H9 (cell line): ENCODE measurements around the gene RPL36A. TPM values are rescaled to one million over a fixed set of nuclear protein-coding genes. Genes with fewer than 3 reads are reported as not detected.

ENCODE experiments used
- DNase-seq: peaks from one replicate; pipeline ENCODE4 v3.0.0-alpha.2; 2017
- H2AFZ ChIP-seq: one replicate; pipeline ENCODE4 v1.6.1; 2013; ENCODE audit warnings: mild to moderate bottlenecking, low read length, control low read depth, moderate library complexity
- H2AK5ac ChIP-seq: 2 replicates; pipeline ENCODE4 v1.6.1; 2013; ENCODE audit warnings: low read length, control low read depth, mixed read lengths; ENCODE audit not compliant: insufficient read length
- H2BK120ac ChIP-seq: one replicate; pipeline ENCODE4 v1.6.1; 2013; ENCODE audit warnings: low read depth, mild to moderate bottlenecking, low read length, control low read depth, inconsistent platforms; ENCODE audit not compliant: poor library complexity, severe bottlenecking
- H2BK12ac ChIP-seq: 2 replicates; pipeline ENCODE4 v1.6.1; 2013; ENCODE audit warnings: low read length, control low read depth, mixed read lengths, low read depth; ENCODE audit not compliant: insufficient read length
- H2BK15ac ChIP-seq: 2 replicates; pipeline ENCODE4 v1.6.1; 2013; ENCODE audit warnings: low read depth, low read length, control low read depth
- H2BK20ac ChIP-seq: one replicate; pipeline ENCODE4 v1.6.1; 2013; ENCODE audit warnings: low read depth, mild to moderate bottlenecking, low read length, control low read depth, inconsistent platforms; ENCODE audit not compliant: poor library complexity, severe bottlenecking
- H2BK5ac ChIP-seq: 2 replicates; pipeline ENCODE4 v1.6.1; 2013; ENCODE audit warnings: low read length, control low read depth, mixed read lengths; ENCODE audit not compliant: insufficient read length
- H3K14ac ChIP-seq: 2 replicates; pipeline ENCODE4 v1.6.1; 2013; ENCODE audit warnings: low read length, control low read depth; ENCODE audit not compliant: insufficient read depth
- H3K18ac ChIP-seq: 2 replicates; pipeline ENCODE4 v1.6.1; 2013; ENCODE audit warnings: low read depth, mild to moderate bottlenecking, mixed read lengths, low read length, control low read depth; ENCODE audit not compliant: insufficient read length
- H3K23ac ChIP-seq: 2 replicates; pipeline ENCODE4 v1.6.1; 2013; ENCODE audit warnings: low read length, control low read depth, mixed read lengths, low read depth; ENCODE audit not compliant: insufficient read length
- H3K23me2 ChIP-seq: 2 replicates; pipeline ENCODE4 v1.6.1; 2013; ENCODE audit warnings: low read depth, mild to moderate bottlenecking, mixed read lengths, low read length, control low read depth; ENCODE audit not compliant: insufficient read length, poor library complexity, severe bottlenecking
- H3K27ac ChIP-seq: 2 replicates; pipeline ENCODE4 v1.5.1; 2013; ENCODE audit warnings: low read length, control low read depth, mixed read lengths, low read depth; ENCODE audit not compliant: insufficient read length
- H3K27me3 ChIP-seq: 2 replicates; pipeline ENCODE4 v1.6.1; 2013; ENCODE audit warnings: low read length, control low read depth, inconsistent platforms; ENCODE audit not compliant: insufficient read depth
- H3K4ac ChIP-seq: 2 replicates; pipeline ENCODE4 v1.6.1; 2013; ENCODE audit warnings: low read depth, mild to moderate bottlenecking, control low read depth, inconsistent platforms, low read length, moderate library complexity
- H3K4me1 ChIP-seq: 2 replicates; pipeline ENCODE4 v1.6.1; 2013; ENCODE audit warnings: low read length, control low read depth, inconsistent platforms; ENCODE audit not compliant: insufficient read depth
- H3K4me2 ChIP-seq: 2 replicates; pipeline ENCODE4 v1.6.1; 2013; ENCODE audit warnings: low read length, control low read depth, mixed read lengths; ENCODE audit not compliant: insufficient read length, insufficient read depth
- H3K56ac ChIP-seq: 2 replicates; pipeline ENCODE4 v1.6.1; 2013; ENCODE audit warnings: low read depth, mild to moderate bottlenecking, mixed read lengths, low read length, control low read depth; ENCODE audit not compliant: insufficient read length
- H3K79me1 ChIP-seq: 2 replicates; pipeline ENCODE4 v1.6.1; 2013; ENCODE audit warnings: low read depth, mild to moderate bottlenecking, moderate library complexity, low read length, control low read depth, inconsistent platforms; ENCODE audit not compliant: insufficient read depth, poor library complexity, severe bottlenecking
- H3K79me2 ChIP-seq: 2 replicates; pipeline ENCODE4 v1.6.1; 2013; ENCODE audit warnings: low read length, control low read depth, inconsistent platforms; ENCODE audit not compliant: insufficient read depth
- H3K9ac ChIP-seq: 2 replicates; pipeline ENCODE4 v1.6.1; 2013; ENCODE audit warnings: low read length, control low read depth, mixed read lengths; ENCODE audit not compliant: insufficient read length; ENCODE audit errors: extremely low read depth
- H3K9me3 ChIP-seq: one replicate; pipeline ENCODE4 v1.6.1; 2013; ENCODE audit warnings: low read depth, low read length, inconsistent platforms; ENCODE audit not compliant: control insufficient read depth
- H3T11ph ChIP-seq: one replicate; pipeline ENCODE4 v1.6.1; 2013; ENCODE audit warnings: mild to moderate bottlenecking, low read length, control low read depth, inconsistent platforms
- H4K20me1 ChIP-seq: one replicate; pipeline ENCODE4 v1.6.1; 2013; ENCODE audit not compliant: control insufficient read depth, insufficient read length, insufficient read depth
- H4K5ac ChIP-seq: 2 replicates; pipeline ENCODE4 v1.6.1; 2013; ENCODE audit warnings: low read depth, mild to moderate bottlenecking, mixed read lengths, low read length, control low read depth; ENCODE audit not compliant: insufficient read length
- H4K8ac ChIP-seq: replicated peaks from 2 replicates; pipeline ENCODE4 v1.6.1; 2013; ENCODE audit warnings: low read length, control low read depth, mixed read lengths, low read depth; ENCODE audit not compliant: insufficient read length
- H4K91ac ChIP-seq: 2 replicates; pipeline ENCODE4 v1.6.1; 2013; ENCODE audit warnings: low read depth, mild to moderate bottlenecking, moderate library complexity, mixed read lengths, low read length, control low read depth; ENCODE audit not compliant: insufficient read length
- H3K27ac Mint-ChIP-seq, 3 experiments: 2 replicates in 2 of 3; 3 replicates in 1 of 3; pipeline ENCODE4 v1.8.0; 2020 to 2021; ENCODE audit warnings: mixed read lengths in 3 of 3, mild to moderate bottlenecking in 1 of 3, moderate library complexity in 1 of 3
- H3K27me3 Mint-ChIP-seq: 2 replicates; pipeline ENCODE4 v1.8.0; 2021; ENCODE audit warnings: low read depth, mild to moderate bottlenecking, moderate library complexity, mixed read lengths
- H3K36me3 Mint-ChIP-seq, 3 experiments: 2 replicates in 2 of 3; 3 replicates in 1 of 3; pipeline ENCODE4 v1.8.0; 2020 to 2021; ENCODE audit warnings: low read depth in 3 of 3, mixed read lengths in 3 of 3; ENCODE audit not compliant: insufficient read depth in 1 of 3
- H3K4me1 Mint-ChIP-seq, 2 experiments: 2 replicates each; pipeline ENCODE4 v1.8.0; 2020; ENCODE audit warnings: mixed read lengths in 2 of 2
- H3K4me3 Mint-ChIP-seq, 2 experiments: 2 replicates in 1 of 2; 3 replicates in 1 of 2; pipeline ENCODE4 v1.8.0; 2020 to 2021; ENCODE audit warnings: mild to moderate bottlenecking in 2 of 2, mixed read lengths in 2 of 2, moderate library complexity in 1 of 2
- H3K9me3 Mint-ChIP-seq, 2 experiments: 2 replicates in 1 of 2; 3 replicates in 1 of 2; pipeline ENCODE4 v1.8.0; 2020; ENCODE audit warnings: mild to moderate bottlenecking in 2 of 2, mixed read lengths in 2 of 2, moderate library complexity in 1 of 2
- WGBS: extraction: QIAGEN DNeasy Blood & Tissue Kit; methylation state at CpG from one replicate; pipeline ENCODE4 v1.1.7; 2013; ENCODE audit warnings: missing lambda C conversion rate, low lambda C conversion rate, mixed read lengths; ENCODE audit not compliant: insufficient read length; ENCODE audit errors: extremely low coverage; 5-methylcytosine and 5-hydroxymethylcytosine counted together
- total RNA-seq: library from RNA; stranded (reverse); gene quantifications from 2 replicates; pipeline ENCODE4 v1.2.1, GENCODE V29; 2021
- TF ChIP-seq, protein P1 (sequence below): fragments of 200-600 bp; sonication (generic); conservative IDR thresholded peaks from 3 replicates; pipeline ENCODE4 v1.8.0; 2021; ENCODE audit warnings: antibody characterized with exemption, mild to moderate bottlenecking

The RPL36A gene
- total RNA-seq, 1 experiment from 2014 or later, result 428 TPM

DNA sequence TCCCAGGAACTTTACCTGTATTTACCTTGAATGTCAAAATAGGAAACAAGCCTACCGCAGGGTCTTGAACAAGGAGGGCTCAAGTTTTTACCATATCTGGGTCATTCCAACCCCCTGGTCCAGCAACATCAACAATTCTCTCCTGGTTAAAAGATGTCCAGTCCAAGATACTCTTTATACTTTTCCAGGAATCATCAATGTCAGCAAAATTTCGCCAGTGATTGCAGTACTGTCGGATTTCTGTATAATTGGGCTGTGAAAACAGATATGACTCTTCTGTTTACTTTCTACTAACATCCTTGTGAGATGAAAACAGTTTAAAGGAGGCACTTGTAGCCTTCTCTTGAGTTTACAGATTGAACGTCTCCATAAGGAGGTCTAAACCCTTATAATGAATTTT is 7.9 kb downstream of the RPL36A start:
- no peak overlapping the region for H3K9ac ChIP-seq
- H3K27ac ChIP-seq, result no peak overlapping the region
- no peak overlapping the region for H3K18ac ChIP-seq
- H3K27me3 ChIP-seq, result no peaks in the 10 kb centered on the region
- no peak overlapping the region for H2BK12ac ChIP-seq
- H2BK15ac ChIP-seq, result no peak overlapping the region
- H4K5ac ChIP-seq, result no peak overlapping the region
- no peaks in the 10 kb centered on the region for H3K79me2 ChIP-seq
- TF ChIP-seq, protein P1, sequence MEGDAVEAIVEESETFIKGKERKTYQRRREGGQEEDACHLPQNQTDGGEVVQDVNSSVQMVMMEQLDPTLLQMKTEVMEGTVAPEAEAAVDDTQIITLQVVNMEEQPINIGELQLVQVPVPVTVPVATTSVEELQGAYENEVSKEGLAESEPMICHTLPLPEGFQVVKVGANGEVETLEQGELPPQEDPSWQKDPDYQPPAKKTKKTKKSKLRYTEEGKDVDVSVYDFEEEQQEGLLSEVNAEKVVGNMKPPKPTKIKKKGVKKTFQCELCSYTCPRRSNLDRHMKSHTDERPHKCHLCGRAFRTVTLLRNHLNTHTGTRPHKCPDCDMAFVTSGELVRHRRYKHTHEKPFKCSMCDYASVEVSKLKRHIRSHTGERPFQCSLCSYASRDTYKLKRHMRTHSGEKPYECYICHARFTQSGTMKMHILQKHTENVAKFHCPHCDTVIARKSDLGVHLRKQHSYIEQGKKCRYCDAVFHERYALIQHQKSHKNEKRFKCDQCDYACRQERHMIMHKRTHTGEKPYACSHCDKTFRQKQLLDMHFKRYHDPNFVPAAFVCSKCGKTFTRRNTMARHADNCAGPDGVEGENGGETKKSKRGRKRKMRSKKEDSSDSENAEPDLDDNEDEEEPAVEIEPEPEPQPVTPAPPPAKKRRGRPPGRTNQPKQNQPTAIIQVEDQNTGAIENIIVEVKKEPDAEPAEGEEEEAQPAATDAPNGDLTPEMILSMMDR, result no peak
- no peaks in the 10 kb centered on the region; the same call in 1 of the 2 replicates for H3K27me3 Mint-ChIP-seq
- no peak overlapping the region for H4K8ac ChIP-seq
- H3K14ac ChIP-seq, result no peak overlapping the region
- no peak overlapping the region for H3K27ac Mint-ChIP-seq
- H3K23me2 ChIP-seq, result no peaks in the 10 kb centered on the region
- peaks cover 32% of the 10 kb centered on the region for H3K9me3 ChIP-seq
- no peaks in the 10 kb centered on the region for H3K4me1 ChIP-seq
- H3K79me1 ChIP-seq, result no peaks in the 10 kb centered on the region
- H3K4me2 ChIP-seq, result no peak overlapping the region
- H2AFZ ChIP-seq, result no peak overlapping the region
- DNase-seq, result no peak
- WGBS, result no CpG with 5 or more reads among the region's 4 CpGs
- no peak overlapping the region for H3T11ph ChIP-seq
- no peak overlapping the region for H2BK20ac ChIP-seq
- no peak overlapping the region for H4K91ac ChIP-seq
- H2BK120ac ChIP-seq, result no peak overlapping the region
- no peak overlapping the region for H3K56ac ChIP-seq
- no peaks in the 10 kb centered on the region for H4K20me1 ChIP-seq
- H3K4ac ChIP-seq, result no peak overlapping the region
- no peak overlapping the region for H2AK5ac ChIP-seq
- no peak overlapping the region for H2BK5ac ChIP-seq
- H3K9me3 Mint-ChIP-seq, result peaks cover 50 to 65% of the 10 kb centered on the region in 2 experiments
- H3K4me1 Mint-ChIP-seq, result 0 out of 4 replicates have a peak, but pooled peaks cover 0 to 1% of the 10 kb centered on the region in 2 experiments
- no peak overlapping the region for H3K23ac ChIP-seq
- H3K36me3 Mint-ChIP-seq, result peaks cover 26 to 53% (median 53%) of the 10 kb centered on the region in 3 experiments
- no peak overlapping the region for H3K4me3 Mint-ChIP-seq
